VCaP (cell line): Measurements from ENCODE around the gene RAVER2.

ENCODE experiments used
- H3K27ac ChIP-seq: fragments of 450-650 bp; 2 replicates; pipeline ENCODE4 v1.5.1; 2017
- TF ChIP-seq, protein P1 (sequence below): fragments of 450-650 bp; conservative IDR thresholded peaks from 2 replicates; pipeline ENCODE4 v1.5.1; 2017; ENCODE audit warnings: mild to moderate bottlenecking, moderate library complexity

The RAVER2 gene

DNA sequence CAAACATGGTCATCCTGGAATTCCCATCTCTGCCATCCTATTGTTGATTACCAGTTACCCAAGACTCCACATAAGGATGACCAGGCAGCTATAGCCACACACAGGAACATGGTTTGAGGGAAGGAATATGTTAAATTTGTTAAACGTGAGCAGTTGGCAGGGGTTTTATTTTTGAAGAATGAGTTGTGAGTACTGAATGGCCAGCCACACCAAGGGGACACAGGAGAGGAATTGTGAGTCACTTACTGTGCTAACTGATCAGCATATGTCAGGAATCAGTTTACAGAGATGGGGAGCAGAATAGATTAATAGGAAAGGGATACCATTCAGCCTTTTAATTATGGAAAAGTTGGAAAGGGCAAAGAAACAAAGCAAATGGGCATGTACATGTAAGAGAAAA is 39.3 kb upstream of the RAVER2 start:
- no peak overlapping the region for H3K27ac ChIP-seq
- TF ChIP-seq, protein P1, sequence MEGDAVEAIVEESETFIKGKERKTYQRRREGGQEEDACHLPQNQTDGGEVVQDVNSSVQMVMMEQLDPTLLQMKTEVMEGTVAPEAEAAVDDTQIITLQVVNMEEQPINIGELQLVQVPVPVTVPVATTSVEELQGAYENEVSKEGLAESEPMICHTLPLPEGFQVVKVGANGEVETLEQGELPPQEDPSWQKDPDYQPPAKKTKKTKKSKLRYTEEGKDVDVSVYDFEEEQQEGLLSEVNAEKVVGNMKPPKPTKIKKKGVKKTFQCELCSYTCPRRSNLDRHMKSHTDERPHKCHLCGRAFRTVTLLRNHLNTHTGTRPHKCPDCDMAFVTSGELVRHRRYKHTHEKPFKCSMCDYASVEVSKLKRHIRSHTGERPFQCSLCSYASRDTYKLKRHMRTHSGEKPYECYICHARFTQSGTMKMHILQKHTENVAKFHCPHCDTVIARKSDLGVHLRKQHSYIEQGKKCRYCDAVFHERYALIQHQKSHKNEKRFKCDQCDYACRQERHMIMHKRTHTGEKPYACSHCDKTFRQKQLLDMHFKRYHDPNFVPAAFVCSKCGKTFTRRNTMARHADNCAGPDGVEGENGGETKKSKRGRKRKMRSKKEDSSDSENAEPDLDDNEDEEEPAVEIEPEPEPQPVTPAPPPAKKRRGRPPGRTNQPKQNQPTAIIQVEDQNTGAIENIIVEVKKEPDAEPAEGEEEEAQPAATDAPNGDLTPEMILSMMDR: no peak

DNA sequence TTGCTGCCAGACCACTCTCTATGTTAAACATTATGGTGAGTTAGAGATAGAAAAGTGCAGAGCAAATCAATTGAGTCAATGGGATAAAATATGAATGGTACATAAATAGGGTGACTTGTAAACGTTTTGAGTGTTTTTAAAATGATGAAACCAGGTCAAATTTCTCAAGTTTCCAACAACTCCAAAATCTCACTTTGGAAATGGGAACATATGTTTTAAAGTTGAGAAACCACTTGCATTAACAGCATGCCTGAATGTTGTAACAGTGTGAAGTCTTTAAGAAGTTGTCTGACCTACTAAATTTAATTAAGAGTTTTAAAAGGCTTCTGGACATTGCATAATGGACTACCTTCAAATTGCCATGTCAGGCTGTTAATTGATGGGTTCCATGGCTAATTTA is 33.6 kb upstream of the RAVER2 start:
- H3K27ac ChIP-seq: no peak overlapping the region
- TF ChIP-seq, protein P1: no peak

DNA sequence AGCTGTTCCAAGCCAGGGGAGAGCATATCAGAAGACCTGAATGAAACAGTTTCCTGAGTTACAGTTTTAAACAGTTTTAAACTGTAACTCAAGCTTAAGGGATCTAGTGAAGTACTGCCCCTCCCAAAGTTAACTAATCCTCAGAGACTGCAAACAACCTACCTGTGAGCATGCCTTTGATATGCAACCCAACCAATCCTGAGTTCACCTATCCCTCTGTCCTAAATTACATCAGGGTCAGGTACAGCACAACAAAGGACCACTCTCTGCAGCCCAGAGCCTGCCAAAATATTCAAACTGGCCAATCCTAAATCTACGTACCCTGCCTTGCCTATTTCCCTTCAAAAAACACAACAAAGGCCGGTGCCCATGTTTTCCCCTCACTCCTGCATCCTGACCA is 32.8 kb upstream of the RAVER2 start:
- TF ChIP-seq, protein P1: no peak
- H3K27ac ChIP-seq: no peak overlapping the region

DNA sequence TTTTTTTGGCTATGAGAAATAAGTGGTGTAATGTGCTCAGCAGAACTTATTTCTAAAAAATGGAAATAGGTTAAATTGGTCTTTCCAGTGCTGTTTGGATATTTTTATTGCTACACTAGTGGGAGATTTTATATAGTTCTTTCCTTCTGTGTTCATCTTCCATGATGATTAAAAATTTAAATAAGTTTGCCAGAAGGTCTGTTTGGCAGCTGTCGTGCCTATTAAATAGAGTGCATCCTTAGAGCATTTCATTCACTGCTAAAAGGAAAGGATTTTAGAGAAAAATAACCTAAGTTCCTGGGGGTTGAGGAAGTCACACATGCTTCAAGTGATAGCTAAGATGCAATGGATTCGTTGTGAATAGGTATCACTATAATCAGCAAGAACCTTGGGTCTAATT is 29.7 kb upstream of the RAVER2 start:
- H3K27ac ChIP-seq: no peak overlapping the region
- TF ChIP-seq, protein P1: no peak

DNA sequence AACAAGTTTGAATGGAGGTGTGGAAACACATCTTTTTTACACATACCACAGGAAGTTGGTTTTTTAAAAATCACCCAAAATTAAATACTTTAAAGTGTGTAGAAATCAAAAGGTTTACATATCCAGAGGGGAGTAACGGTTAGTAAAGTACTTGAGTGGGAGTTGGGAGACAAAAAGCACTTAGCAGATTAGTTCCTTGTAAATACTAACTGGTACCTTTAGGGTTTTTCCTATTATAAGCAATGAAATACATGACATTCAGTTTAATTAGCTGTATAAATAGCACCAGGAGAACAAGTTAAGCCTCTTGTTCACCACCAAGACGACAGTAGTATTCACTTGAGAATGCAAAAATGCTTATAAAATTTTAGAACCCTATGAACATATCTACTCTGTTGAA is 23.7 kb upstream of the RAVER2 start:
- TF ChIP-seq, protein P1: no peak
- H3K27ac ChIP-seq: no peak overlapping the region

DNA sequence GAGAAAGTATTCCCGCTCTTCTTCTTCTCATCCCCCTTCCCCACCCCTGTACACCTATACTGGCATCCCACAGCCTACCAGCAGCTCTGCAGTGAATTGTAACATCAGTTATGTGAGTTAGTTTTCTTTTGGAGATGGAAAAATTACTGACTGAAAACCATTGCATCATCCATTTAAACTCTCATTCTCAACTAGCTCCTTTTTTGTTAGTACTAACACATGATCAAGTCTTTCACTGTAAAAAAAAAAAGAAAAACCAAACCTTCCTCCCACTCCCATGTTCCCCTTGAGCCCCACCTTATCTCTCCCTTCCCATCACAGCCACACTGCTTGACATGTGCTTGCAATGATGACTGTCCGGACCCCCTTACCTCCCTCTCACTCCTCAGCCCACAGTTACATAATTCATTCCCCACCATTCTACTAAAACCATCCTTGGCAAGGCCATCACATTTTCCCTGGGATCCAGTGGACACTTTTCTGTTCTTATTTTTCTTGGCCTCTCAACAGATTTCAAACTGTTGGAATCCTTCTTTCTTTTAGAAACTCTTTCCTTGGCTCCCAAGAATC is 23.2 kb upstream of the RAVER2 start:
- H3K27ac ChIP-seq: no peak overlapping the region
- TF ChIP-seq, protein P1: no peak

DNA sequence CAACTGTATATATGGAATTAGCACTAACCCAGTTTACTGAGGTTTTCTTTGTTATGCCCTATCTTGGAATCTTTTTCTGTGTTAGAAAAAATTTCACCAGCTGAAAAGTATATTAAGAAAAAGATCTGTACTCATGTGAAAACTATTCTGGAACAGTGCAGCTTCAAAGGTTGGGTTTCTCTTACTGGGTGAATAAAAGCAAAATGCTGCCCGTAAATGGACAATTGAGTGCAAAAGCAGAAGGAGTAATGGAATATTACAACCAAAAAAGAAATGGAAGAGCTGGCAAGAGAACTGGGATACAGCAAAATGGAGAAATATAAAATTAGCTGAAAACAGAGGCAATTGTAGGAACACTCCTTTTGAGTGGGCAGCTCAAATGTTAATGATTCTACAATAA is 17.0 kb upstream of the RAVER2 start:
- no peak overlapping the region for H3K27ac ChIP-seq
- TF ChIP-seq, protein P1: no peak
